GM11168 (cell line): ENCODE measurements around the gene FBXO10.
"Not testable (repeated sequence)": the region's sequence is repeated elsewhere in the genome, so short reads cannot be mapped to it uniquely, and the experiment has no call there.

Source experiments
- in situ Hi-C: fragments of 300-500 bp; cut with MboI; formaldehyde crosslinking; loops from one replicate; pipeline ENCODE4 v1.12.0; 2022; ENCODE audit warnings: low sequenced_read_pairs; ENCODE audit not compliant: unreplicated experiment

Gene FBXO10

DNA sequence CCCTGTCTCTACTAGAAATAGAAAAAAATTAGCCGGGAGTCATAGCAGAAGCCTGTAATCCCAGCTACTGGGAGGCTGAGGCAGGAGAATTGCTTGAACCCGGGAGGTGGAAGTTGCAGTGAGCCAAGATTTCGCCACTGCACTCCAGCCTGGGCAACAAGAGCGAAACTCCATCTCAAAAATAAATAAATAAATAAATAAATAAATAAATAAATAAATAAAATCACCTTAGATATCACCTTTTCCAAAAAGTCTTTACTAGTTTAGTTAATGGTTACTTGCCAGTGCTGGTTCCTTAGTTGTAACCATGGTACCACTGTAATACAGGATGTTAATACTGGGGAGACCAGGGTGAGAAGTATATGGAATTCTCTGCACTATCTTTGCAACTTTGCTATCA is 25.9 kb upstream of the FBXO10 start:
- in situ Hi-C loops = not testable (repeated sequence)

DNA sequence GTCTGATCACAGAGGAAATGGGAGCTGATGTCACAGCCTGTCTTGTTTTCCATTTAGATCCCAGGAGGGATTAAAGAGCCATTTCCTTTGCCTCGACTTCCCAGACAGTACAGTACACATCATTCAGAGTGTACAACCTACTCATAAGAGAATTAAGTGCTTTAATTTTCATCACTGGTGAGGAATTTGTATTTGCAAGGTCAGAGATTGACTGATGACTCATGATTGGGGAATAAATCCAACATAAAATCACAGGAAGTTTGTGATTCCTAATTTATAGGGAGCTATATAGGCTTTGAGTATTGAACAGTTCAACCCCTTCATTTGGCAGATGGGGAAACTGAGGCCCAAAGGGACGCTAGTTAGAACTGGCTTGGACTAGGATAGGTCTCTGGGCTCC is 20.3 kb upstream of the FBXO10 start:
- in situ Hi-C loops = no loop called here

DNA sequence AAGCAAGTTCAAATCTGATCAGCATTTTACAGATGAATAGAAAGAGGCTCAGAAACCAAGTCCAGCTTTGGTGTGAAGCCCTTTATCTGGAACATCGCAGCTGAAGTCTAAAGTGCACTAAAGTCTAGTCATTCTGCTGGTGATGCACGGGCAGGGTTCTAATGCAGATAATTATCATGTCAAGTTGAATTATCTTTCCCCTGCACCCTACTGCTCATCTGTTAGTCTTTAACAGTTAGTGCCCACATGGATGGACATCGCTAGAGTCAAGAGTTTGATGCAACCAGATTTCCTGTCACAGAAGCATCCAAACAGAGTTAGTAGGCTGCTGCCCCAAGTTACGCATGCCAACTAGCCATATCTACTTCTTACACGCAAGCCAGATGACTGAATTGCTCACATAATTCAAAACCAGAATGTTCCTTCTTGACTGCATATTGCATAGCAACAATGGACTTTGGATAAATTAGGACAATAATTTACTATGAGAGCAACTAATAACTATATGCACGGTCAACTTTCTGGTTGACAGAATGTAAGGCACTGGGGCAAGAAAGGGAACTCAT is 17.8 kb upstream of the FBXO10 start:
- in situ Hi-C loops = no loop called here

DNA sequence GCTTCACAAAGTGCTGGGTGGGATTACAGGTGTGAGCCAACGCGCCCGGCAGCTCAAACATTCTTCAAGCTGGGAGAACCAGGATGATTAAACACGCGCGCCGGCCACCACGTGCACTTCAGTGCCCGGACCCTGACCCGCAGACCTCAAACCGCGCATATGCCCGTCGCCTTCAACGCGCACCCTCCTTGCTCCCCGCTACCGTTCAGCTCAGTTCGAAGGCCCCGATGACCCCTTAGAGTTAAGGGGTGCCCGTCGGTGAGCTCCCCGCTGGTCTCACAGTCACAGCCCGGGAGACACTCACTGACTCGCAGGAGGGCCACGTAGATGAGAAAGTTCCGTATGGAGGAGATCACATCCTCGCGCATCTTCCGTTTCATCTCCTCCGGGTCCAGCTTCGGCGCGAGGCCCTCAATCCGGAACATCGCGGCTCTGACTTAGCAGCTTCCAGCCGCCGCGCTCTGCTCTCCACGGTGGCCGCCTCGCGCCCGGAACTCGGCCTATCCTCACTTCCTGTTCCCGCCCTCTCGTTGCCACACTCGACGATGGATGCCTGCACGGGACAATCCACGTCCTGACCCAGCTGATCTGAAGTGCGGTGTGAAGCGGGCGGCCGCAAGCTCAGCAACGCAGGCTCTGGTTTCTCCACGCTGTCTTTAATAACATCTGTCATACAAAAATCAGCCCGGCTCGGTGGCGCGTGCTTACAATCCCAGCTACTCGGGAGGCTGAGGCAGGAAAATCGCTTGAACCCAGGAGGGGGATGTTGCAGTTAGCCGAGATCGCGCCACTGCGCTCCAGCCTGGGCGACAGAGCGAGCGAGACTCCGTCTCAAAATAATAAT is 16.1 kb upstream of the FBXO10 start, which contains the start of gene TOMM5:
TSS of gene TOMM5 (minus strand) at position 490 of the 844 bp plus-strand sequence. CDS start at position 425, 65 bp downstream.
- in situ Hi-C loops = no loop called here

DNA sequence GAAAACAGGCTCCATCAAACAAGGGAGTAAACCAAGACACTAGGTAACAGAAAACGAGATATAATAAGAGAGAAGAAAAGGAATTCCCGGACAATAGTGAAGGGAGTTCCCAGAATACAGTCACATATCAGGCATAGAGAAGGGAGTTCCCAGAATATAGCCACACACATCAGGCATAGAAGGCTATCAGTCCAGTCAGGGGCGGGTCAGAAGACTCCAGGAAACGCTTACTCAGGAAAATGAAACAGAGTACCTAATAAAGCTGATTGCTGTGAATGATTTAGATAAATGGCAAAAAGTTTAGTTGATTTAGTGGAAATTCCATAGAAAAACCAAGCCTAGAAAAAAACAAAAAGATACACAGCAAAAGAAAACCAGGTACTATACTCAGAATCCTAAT is 11.3 kb upstream of the FBXO10 start:
- in situ Hi-C loops = no loop called here

DNA sequence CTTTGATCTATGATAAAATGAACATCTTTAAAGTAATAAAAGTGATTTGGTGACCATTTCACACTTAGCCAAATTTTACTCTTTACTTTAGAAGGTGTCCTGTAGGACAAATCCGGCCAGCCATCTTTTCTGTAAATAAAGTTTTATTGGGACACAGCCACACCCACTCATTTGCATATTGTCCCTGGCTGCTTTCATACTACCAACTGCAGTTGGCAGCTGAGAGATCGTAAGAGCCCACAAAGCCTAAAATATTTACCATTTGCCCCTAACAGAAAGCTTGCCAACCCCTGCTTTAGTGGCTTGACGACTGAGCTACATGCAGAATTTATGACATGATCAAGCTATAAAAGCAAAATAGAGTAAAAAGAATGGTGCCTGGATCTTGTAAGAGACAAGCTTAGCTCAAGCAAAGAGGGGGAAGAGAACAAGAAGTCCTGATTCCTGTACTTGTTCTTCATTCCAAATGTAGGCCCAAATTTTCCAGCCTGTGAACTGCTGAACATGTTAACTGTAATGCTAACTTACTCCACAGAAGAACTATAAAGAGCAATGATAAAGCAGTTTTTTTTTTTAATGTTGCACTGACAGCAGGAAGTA is 7.4 kb upstream of the FBXO10 start:
- in situ Hi-C loops = no loop called here

DNA sequence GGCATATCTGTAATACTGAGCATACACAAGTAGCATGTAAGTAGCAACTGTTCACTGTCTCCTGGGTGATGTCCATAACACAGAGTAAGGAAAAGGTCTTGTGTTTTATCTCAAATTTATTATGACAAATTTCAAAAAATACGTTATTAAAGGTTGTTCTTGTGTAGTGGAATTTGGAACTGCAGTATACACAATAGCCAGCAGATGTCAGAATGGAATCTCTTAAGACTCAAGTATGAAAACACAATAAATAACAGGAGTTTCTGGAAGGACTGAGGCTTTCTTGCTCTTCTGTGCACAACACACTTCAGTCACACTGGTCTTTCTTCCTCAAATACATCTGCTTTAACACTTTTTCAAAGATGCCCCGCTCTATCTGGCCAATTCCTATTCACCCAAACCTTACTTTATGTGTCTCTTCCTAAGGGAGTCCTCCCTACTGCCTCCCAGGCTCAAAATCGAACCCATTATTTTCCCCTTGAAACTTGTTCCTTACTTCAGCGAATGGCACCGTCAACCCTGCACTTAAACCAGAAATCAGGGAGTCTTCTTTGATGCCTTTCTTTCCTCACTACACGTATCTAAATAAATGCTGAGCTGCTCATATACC is 6.5 kb upstream of the FBXO10 start:
- in situ Hi-C loops = no loop called here

DNA sequence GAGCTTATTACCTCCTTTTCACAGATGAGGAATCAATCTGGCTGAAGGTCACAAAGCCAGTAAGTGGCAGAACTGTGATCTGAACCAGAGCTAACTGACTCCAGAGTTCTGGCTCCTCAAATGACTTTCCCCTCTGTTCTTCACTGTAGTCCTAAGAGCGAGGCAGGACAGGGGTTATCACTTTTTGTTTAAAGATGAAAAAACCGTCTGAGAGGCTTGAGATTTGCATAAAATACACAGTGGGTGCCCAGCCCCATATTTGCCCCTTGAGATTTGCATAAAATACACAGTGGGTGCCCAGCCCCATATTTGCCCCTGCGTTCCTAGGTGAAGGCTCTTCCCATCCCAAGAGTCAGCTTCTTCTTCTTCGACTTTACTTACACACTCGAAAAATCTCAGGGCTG is 667 bp downstream of the FBXO10 start:
- in situ Hi-C loops = loop anchor here (5.0 kb wide), 1 partner anchor 43 kb away; no protein-coding TSS in a partner anchor

DNA sequence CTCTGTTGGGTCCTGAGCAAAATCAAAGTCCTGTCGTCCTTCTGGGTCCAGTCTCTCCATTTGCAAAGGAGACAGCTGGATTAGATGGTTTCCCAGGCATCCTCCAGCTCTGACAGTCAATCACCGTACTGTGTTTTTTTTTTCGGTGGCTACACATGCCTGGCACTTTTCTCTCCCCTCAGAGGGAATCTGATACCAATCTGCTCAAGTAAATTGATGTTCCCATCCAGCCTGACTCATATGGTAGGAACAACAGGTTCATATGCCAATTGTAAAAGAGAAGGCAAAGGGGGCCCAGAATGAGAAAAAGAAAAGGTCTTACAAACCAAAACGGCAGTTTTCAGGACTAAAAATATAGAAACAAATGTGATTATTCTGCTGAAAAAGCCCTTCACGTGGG is 1.2 kb downstream of the FBXO10 start:
- in situ Hi-C loops = loop anchor here (5.0 kb wide), 1 partner anchor 43 kb away; no protein-coding TSS in a partner anchor

DNA sequence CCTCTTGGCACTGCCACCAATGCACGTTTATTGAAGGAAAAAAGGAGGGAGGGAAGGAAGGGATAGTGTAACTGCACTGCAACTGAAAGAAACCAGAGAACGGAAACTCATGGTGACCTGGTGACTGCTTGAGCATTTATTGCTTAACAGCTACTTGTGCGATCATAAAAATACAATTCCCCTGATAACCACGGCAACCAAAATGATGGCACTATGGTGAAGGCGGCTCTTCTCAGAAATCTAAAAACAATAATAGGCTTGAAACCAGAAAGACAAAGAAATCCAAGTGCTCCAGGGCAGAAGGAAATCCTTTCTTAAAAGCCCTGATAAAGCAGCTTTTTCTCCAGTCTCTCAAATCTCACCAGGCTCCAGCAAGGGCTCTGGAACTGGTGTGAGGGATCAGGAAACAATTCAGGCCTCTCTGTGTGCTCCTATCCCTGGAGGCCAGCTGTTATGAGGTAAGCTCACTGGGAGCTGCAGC is 1.9 kb downstream of the FBXO10 start:
- in situ Hi-C loops = no loop called here

DNA sequence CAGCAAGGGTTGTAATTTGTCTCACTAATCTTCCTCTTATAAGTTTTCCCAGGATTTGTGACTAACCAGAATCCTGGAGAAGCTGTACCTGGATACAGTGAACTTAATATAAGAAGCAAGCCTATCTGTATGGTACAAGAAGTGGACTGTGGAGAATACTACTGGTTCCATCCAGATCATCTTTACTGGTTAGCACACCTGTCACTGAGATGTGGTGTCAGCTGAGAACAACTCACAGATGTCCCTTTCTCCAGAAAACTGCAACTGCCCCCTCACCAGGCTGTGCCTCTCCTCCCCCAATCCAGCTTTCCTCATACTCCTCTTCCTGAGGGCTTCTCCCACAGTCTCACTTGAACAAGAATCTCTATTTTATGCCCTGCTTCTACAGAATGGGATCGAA is 4.9 kb downstream of the FBXO10 start:
- in situ Hi-C loops = no loop called here

DNA sequence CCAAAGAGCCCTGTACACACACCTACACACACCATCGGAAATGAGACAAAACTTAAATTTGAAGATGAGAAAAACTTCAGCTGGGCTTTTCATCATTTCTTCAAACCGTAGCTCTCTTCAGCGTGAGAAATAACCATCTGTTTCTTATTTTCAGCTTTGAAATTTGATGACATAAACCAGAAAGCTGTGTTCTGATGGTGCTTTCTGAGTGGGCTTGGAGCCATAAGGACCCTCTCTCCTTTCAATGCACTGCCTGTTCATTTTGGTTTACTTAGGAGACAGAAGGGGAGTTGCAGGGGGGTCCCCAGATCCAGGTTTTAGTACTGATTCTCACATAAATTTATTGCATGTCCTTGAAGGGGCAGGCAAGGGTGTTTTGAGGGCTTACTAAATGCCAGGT is 9.5 kb downstream of the FBXO10 start:
- in situ Hi-C loops = no loop called here

DNA sequence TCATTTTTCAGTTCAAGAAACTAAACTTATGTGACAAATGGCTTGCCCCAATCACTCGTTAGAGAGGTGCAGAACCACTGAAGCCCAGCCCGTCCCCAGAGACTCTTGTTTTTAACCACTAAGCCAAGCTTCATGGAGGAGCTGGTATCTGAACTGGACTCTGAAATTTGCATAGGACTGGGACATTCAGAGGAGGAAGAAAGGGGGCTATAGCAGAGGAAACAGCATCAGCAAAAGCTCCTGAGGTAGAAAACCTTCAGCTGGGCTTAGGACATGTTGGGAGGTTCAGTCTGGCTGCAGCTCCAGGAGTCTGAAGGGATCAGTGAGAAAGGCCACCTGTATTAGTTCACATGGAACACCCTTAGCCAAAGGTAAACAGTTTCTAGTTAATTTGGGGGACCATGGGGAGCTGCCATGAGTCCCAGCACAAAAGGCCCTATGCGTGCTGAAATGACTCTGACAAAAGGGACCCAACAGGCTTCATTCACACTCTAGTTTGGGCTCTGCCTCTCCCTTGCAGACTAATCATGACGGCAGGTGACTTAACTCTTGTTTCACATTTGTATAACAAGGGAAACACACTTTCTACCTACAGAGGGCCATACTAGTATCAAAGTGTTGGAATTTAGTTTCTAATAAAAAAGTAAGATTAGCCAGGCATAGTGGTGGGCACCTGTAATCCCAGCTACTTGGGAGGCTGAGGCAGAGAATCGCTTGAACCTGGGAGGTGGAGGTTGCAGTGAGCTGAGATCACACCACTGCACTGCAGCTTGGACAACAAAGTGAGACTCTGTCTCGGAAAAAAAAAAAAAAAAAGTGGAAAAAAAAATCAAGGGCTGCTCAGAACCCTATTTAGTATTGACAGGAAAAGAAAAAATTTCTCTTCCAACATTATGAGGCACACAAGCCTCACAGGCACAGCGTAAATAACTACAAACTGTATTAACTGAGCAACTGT is 10.2 kb downstream of the FBXO10 start:
- in situ Hi-C loops = no loop called here

DNA sequence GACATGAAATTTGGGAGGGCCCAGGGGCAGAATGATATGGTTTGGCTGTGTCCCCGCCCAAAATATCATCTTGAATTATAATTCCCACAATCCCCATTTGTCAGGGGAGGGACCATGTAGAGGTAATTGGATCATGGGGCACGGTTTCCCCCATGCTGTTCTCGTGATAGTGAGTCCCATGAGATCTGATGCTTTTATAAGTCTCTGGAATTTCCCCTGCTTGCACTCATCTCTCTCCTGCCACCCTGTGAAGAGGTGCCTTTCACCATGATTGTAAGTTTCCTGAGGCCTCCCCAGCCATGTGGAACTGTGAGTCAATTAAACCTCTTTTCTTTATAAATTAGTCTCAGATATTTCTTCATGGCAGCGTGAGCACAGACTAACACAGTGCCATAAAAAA is 11.3 kb downstream of the FBXO10 start:
- in situ Hi-C loops = no loop called here

DNA sequence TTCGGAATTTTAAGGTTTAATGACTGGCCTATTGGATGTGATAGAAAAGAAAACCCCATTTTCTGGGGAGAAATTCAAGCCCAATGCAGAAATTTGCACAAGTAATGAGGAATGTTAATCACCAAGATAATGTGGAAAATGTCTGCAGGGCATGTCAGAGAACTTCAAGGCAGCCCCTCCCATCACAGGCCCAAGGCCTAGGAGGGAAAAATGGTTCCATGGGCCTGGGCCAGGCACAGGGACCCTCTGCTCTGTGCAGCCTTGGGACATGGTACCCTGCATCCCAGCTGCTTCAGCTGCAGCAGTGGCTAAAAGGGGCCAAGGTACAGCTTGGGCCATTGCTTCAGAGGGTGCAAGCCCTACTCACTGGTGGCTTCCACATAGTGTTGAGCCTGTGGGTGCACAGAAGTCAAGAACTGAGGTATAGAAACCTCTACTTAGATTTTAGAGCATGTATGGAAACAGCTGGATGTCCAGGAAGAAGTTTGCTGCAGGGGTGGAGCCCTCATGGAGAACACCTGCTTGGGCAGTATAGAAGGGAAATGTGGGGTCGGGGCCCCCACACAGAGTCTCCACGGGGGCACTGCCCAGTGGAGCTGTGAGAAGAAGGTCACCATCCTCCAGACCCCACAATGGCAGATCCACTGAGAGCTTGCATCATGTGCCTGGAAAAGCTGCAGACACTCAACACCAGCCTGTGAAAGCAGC is 12.2 kb downstream of the FBXO10 start:
- in situ Hi-C loops = no loop called here

DNA sequence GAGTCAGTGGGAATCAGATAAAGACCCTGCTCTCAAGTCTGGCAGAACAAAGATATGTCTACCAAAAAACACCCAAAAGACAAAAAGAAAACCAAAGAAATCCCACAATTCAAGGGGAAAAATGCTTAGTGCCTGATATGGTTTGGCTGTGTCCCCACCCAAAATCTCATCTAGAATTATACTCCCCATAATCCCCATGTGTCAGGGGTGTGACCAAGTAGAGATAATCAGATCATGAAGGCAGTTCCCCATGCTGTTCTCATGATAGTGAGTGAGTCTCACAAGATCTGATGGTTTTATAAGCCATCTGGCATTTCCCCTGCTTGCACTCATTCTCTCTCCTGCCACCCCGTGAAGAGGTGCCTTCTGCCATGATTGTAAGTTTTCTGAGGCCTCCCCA is 13.4 kb downstream of the FBXO10 start:
- in situ Hi-C loops = no loop called here

DNA sequence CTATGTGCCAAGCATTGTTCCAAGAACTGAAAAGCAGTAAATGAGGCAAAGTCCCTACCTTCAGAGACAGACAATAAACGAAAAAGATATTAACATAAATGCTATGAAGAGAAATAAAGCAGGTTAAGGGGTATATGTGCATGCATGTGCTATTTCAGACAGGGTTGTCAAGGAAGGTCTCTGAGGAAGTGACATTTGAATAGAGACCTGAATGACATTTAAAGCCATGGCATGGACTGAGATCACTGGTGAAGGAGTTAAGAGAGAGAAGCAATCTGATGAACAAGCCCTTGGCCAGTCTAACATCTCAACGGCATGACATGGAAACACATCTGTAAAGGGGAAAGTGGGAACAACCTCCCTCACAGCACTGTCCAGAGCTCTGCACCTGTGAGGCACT is 14.5 kb downstream of the FBXO10 start:
- in situ Hi-C loops = no loop called here

DNA sequence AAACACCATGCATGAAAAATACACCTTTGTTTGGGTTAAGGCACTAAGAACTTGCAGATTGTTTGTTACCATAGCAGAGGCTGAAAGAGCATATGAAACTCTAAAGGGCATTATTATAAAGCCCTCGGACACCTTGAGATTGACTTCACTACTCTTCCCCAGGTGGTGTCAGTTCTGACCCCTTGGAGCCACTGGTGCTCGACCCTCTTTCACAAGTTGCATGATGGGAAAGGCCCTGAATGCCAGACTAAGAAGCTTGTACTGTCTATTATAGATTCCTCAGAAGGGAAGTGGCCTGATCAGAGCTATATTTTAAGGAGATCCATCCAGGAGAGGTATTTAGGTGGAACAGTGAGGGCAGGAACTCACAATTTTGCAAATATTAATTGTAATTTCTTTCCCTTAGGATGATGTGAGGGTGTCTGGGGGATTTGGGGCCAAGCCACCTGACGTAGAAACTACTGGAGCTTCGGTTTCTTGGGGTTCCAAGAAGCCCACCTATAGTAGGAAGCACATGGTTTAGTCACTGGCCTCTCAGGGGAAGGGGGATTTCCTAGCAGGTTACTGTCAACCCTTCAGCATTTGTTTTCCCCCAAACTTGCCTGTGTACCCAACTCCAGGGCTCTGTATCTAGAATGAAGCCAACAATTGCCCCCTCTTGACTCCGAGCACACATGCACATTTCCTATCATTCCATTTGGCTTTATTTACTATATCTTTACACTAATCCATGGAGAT is 16.2 kb downstream of the FBXO10 start:
- in situ Hi-C loops = no loop called here
